ENCODE measurements around the gene CAMSAP1.

CAMSAP1 gene

DNA sequence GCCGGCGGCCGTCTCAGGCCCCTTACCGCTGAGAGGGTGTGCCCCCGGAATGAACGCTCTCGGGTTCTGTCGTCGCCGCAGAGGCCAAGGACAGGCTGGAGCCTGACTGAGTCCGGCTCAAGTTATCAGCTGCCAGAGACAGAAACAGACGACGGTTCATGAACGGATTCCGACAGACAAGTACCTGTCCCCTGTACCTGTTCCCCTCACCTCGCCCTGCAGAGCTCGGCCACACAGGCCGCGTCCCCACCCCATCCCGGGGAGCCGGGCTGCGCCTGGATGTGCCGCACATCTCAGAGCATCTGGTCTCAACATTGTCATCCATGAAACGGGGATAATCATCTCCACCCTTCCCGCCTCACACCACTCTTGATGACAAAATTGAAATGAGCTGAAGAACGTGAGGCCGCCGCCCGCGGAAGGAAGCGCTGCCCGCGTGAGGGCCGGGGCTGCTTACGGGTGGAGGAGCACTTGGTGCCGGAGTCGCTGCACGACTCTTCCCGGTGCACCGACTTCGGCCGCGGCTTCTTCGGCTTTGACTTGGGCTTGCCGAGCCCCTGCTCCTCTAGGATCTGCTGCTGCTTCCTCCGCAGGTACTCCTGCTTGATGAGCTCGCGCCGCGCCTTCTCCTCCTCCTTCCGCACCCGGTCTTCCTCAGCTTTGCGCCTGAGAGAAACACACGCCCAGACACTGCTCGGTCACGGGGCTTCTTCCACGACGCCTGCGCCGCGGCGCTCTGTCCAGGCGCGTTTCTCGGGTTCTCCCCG is 89.2 kb downstream of the CAMSAP1 start:
- Histone ChIP-seq H3K9me3 (no peaks in the 10 kb centered on the region), H3K27me3 (no peaks in the 10 kb centered on the region), H3K4me2 (no peak overlapping the region), H3K4me1 (no peaks in the 10 kb centered on the region), H3K9ac (no peak overlapping the region), H3K4me3 (no peak overlapping the region), H4K20me1 (peaks cover 84% of the 10 kb centered on the region), H3K36me3 (peaks cover 99% of the 10 kb centered on the region), H3K27ac (no peak overlapping the region)
- TF ChIP-seq Cebpa-rat (IDR thresholded peaks at IDR 0.05): no peak

- no peak overlapping the region for H3K27ac ChIP-seq
- H3K4me1 ChIP-seq: peaks cover 8% of the 10 kb centered on the region
- no peak overlapping the region for H3K4me3 ChIP-seq
- H3K36me3 ChIP-seq: peaks cover 99% of the 10 kb centered on the region
- H3K27me3 ChIP-seq: no peaks in the 10 kb centered on the region
- no peak for TF ChIP-seq Cebpa-rat (IDR thresholded peaks at IDR 0.05)
- H3K9me3 ChIP-seq: no peaks in the 10 kb centered on the region
- peaks cover 80% of the 10 kb centered on the region for H4K20me1 ChIP-seq
- H3K9ac ChIP-seq: no peak overlapping the region
- no peak overlapping the region for H3K4me2 ChIP-seq
These were observed 90.7 kb downstream of the CAMSAP1 start for GRCh38 chr9:135816651-135816970.

DNA sequence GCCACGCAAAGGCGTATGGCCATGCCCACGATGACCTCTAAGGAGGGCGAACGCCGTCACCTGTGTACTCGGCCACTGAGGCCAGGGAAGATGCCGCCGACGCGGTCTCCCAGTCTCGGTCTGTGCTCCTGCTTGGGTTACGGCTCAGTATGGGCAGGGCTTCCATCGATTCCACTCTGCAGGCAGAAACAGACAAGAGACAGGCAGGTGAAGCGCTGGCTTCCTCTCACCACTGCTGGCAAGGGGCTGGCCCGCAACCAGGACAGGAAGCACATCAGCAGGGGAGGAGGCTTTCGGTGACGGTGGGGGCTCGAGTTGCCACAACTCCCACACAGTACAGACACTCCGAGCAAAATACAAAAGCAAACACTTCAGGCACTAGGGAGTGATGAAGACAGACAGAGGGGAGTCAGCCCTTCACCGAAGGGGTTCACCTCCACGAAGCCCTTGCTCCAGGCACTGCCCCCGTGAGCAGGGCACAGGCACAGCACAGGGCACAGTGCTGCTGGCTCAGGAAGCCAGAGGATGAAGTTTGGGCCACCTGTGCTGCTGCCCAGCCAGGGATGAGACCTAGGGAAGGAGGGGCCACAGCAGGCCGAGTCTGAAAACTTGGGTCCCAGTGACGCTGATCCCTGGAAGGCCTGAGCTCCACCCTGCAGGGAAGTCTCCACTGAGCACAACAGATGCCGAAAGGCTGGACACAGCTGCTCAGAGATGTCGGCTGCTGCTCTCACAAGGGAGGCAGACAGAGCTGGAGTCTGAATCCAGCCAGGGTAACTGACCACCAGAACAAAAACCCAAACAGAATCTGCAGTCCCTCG is 91.3 kb downstream of the CAMSAP1 start:
- Histone ChIP-seq H3K4me2 (no peak overlapping the region), H3K27ac (no peak overlapping the region), H3K36me3 (peaks cover 99% of the 10 kb centered on the region), H3K27me3 (no peaks in the 10 kb centered on the region), H4K20me1 (peaks cover 80% of the 10 kb centered on the region), H3K9me3 (no peaks in the 10 kb centered on the region), H3K4me1 (peaks cover 9% of the 10 kb centered on the region), H3K9ac (no peak overlapping the region), H3K4me3 (no peak overlapping the region)
- no peak for TF ChIP-seq Cebpa-rat (IDR thresholded peaks at IDR 0.05)

DNA sequence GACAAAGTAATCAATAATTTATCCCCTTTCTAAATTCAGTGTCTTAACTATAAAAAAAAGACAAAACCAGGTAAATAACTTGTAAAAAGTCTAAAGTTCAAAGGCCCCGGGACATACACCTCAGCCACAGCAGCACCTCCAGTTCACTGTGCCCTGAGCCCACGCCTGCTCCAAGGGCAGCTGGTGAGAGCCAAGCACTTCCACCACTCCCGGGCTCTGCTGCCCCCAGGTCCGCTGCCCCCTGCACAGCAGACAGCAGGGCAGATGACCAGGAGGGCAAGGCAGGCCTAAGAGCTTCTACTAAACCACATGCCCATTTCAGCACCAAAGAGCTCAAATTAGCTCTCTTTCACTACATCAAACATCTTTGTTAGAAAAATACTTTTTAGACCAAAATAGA is 91.9 kb downstream of the CAMSAP1 start:
- no peak overlapping the region for H3K4me3 ChIP-seq
- no peaks in the 10 kb centered on the region for H3K9me3 ChIP-seq
- H4K20me1 ChIP-seq: peaks cover 79% of the 10 kb centered on the region
- no peak for TF ChIP-seq Cebpa-rat (IDR thresholded peaks at IDR 0.05)
- H3K4me2 ChIP-seq: no peak overlapping the region
- no peak overlapping the region for H3K27ac ChIP-seq
- H3K27me3 ChIP-seq: no peaks in the 10 kb centered on the region
- H3K9ac ChIP-seq: no peak overlapping the region
- peaks cover 9% of the 10 kb centered on the region for H3K4me1 ChIP-seq
- H3K36me3 ChIP-seq: peaks cover 99% of the 10 kb centered on the region

GRCh38 chr9:135814421-135815095 is 92.8 kb downstream of the CAMSAP1 start:
- Histone ChIP-seq H3K9me3 (no peaks in the 10 kb centered on the region), H3K4me2 (no peak overlapping the region), H3K9ac (no peak overlapping the region), H3K27ac (no peak overlapping the region), H3K4me3 (no peak overlapping the region), H4K20me1 (peaks cover 72% of the 10 kb centered on the region), H3K4me1 (peaks cover 9% of the 10 kb centered on the region), H3K27me3 (no peaks in the 10 kb centered on the region), H3K36me3 (peaks cover 99% of the 10 kb centered on the region)
- no peak for TF ChIP-seq Cebpa-rat (IDR thresholded peaks at IDR 0.05)

GRCh38 chr9:135813671-135814290 is 93.6 kb downstream of the CAMSAP1 start:
- Histone ChIP-seq H3K36me3 (peaks cover 99% of the 10 kb centered on the region), H3K9me3 (no peaks in the 10 kb centered on the region), H3K9ac (no peak overlapping the region), H3K4me3 (no peak overlapping the region), H3K4me2 (no peak overlapping the region), H3K27ac (no peak overlapping the region), H3K4me1 (peaks cover 9% of the 10 kb centered on the region), H4K20me1 (peaks cover 64% of the 10 kb centered on the region), H3K27me3 (no peaks in the 10 kb centered on the region)
- TF ChIP-seq Cebpa-rat (IDR thresholded peaks at IDR 0.05): no peak

DNA sequence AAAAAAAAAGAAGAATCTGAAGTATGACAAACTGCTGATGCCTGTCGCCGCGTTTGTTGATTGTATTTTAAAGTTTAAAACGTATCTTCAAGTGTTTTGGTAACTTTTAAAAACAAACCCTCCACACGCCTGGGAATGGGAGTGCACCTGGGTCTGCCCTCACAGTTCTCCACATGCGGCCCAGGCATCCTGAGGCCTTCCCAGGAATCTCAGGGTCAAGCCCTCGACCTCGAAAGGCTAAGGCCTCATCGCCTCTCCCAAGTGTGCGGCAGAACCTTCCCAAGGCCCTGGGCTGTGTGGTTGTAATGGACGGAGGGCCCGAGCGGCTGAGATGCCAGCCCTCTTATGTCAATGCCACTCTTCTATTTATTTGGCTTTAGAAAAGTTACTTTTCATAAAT is 94.4 kb downstream of the CAMSAP1 start:
- TF ChIP-seq Cebpa-rat (IDR thresholded peaks at IDR 0.05): no peak
- no peak overlapping the region for H3K27ac ChIP-seq
- no peak overlapping the region for H3K4me2 ChIP-seq
- no peaks in the 10 kb centered on the region for H3K9me3 ChIP-seq
- no peak overlapping the region for H3K9ac ChIP-seq
- no peaks in the 10 kb centered on the region for H3K27me3 ChIP-seq
- peaks cover 59% of the 10 kb centered on the region for H4K20me1 ChIP-seq
- H3K36me3 ChIP-seq: peaks cover 95% of the 10 kb centered on the region
- H3K4me3 ChIP-seq: no peak overlapping the region
- peaks cover 9% of the 10 kb centered on the region for H3K4me1 ChIP-seq

GRCh38 chr9:135811801-135812200 is 95.5 kb downstream of the CAMSAP1 start:
- H3K9me3 ChIP-seq: no peaks in the 10 kb centered on the region
- no peaks in the 10 kb centered on the region for H3K27me3 ChIP-seq
- H3K4me3 ChIP-seq: no peak overlapping the region
- H4K20me1 ChIP-seq: peaks cover 66% of the 10 kb centered on the region
- no peak overlapping the region for H3K27ac ChIP-seq
- no peak overlapping the region; the same call in 1 of the 2 replicates for H3K9ac ChIP-seq
- TF ChIP-seq Cebpa-rat (IDR thresholded peaks at IDR 0.05): no peak
- peaks cover 10% of the 10 kb centered on the region for H3K4me1 ChIP-seq
- no peak overlapping the region for H3K4me2 ChIP-seq
- H3K36me3 ChIP-seq: peaks cover 87% of the 10 kb centered on the region

DNA sequence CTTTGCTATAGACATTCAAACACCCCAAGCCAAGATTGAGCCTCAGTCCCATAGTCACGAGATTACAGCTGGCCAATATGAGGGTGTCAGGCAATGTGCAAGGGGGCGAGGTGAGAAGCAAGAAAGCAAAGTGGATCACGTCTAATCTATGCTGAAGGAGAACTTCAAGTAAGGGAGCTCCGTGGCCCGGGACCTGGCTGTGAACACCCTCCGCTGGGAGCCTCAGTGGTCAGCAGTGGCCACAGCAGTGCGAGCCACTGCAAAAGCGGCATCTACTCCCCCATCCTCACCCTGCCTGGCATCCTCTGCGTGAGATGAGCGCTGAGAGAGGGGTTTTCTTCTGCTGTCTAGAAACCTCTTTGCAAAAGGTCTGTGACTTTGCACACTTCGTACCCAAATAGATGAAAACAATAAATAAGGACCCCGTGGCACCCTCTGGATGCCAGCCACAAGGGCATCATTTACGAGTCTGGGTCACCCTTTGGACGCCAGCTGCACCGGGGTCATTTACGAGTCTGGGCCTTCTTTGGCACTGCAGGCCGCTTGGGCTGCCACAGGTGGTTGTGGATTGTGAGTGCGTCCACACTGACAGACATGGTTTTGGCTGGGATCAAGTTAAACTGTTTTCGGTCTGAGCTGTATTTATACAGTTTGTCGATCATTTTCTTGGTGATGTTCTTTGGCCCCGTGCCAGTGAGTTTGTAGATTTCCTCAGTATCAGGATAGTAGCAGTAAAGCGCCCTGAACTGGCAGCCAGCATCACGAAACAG is 96.4 kb downstream of the CAMSAP1 start:
- Histone ChIP-seq H3K9me3 (no peaks in the 10 kb centered on the region), H3K4me2 (no peak overlapping the region), H3K4me3 (no peak overlapping the region), H4K20me1 (peaks cover 64% of the 10 kb centered on the region), H3K9ac (no peak overlapping the region), H3K4me1 (peaks cover 17% of the 10 kb centered on the region), H3K36me3 (peaks cover 79% of the 10 kb centered on the region), H3K27ac (no peak overlapping the region), H3K27me3 (no peaks in the 10 kb centered on the region)
- TF ChIP-seq Cebpa-rat (IDR thresholded peaks at IDR 0.05): no peak

Data from BLaER1 (cell line).